Retinal pigment epithelial cell (primary cell): ENCODE measurements around the gene KPNA4.
A peak's percentile ranks its signal among the peaks of the same experiment; 100 is the strongest.
"Not testable (repeated sequence)": the region's sequence is repeated elsewhere in the genome, so short reads cannot be mapped to it uniquely, and the experiment has no call there.

ENCODE experiments used
- DNase-seq: peaks from one replicate; pipeline ENCODE4 v3.0.0-alpha.2; 2010; ENCODE audit warnings: low read depth
- H3K4me3 ChIP-seq: 2 replicates; pipeline ENCODE4 v1.5.1; 2011; ENCODE audit warnings: mild to moderate bottlenecking, low read length, control low read depth, moderate library complexity
- CTCF ChIP-seq: conservative IDR thresholded peaks from 2 replicates; pipeline ENCODE4 v1.5.1; 2011; ENCODE audit warnings: low read depth, low read length, control low read depth, inconsistent platforms

The KPNA4 gene

GRCh38 chr3:160459450-160459970 is 105.9 kb downstream of the KPNA4 start:
- TF ChIP-seq CTCF, result no peak
- DNase-seq, result no peak
- H3K4me3 ChIP-seq, result no peak overlapping the region

- H3K4me3 ChIP-seq, result no peak overlapping the region
- DNase-seq, result no peak
- no peak for TF ChIP-seq CTCF
Observed at GRCh38 chr3:160458151-160458550, 107.2 kb downstream of the KPNA4 start.

DNA sequence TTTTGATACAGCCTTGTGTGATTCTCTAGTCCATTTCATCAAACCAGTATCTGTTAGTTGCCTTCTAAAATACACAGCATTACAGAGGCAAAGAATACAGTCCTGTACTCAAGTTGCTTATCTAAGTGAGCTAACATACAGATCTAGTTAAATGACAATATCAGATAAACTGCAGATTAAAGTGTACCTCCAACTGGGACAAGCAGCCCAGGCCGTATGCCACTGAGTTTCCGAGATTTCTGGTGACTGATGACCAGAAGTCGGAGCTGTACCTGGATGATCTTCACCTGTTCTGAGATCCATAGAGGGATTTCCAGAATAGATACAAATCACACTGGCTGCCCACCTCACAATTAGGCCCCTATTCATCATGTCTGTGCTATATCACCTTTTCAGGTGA is 109.5 kb downstream of the KPNA4 start:
- no peak for DNase-seq
- H3K4me3 ChIP-seq, result no peak overlapping the region
- no peak for TF ChIP-seq CTCF

GRCh38 chr3:160454995-160455394 is 110.4 kb downstream of the KPNA4 start:
- no peak for TF ChIP-seq CTCF
- no peak overlapping the region for H3K4me3 ChIP-seq

DNA sequence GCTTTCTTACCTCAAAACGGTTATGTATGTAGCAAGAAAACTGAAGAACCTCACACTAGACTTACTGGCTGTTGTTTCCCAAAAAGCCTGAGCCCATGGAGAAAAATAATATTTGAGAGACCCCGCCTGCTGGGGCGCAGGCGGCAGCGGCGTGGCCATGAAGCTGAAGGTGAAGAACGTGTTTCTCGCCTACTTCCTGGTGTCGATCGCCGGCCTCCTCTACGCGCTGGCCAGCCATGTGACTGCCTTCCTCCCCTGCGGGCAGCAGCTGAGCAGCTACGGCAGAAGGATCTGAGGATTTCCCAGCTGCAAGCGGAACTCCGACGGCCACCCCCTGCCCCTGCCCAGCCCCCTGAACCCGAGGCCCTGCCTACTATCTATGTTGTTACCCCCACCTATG is 113.1 kb downstream of the KPNA4 start:
- not testable (repeated sequence) for H3K4me3 ChIP-seq, DNase-seq

More at GRCh38 chr3:160454995-160455394, 110.4 kb downstream of the KPNA4 start:
- no peak for DNase-seq

DNA sequence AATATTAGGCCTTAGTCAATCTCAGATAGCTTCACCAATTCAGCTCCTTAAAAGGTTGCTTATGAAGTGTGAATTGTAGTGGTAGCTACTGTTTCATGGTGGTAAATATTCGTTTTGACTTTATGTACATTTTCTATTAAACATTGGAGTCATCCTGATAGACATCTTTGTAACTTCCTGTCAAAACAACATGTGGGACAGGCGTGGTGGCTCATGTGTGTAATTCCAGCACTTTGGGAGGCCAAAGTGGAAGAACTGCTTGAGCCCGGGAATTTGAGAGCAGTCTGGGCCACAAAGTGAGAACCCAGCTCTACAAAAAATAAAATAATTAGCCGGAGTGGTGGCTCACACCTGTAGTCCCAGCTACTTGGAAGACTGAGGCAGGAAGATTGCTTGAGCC is 113.8 kb downstream of the KPNA4 start:
- no peak overlapping the region for H3K4me3 ChIP-seq
- DNase-seq, result no peak
- no peak for TF ChIP-seq CTCF

GRCh38 chr3:160450846-160451245 is 114.5 kb downstream of the KPNA4 start:
- peak; percentile 64 for DNase-seq
- H3K4me3 ChIP-seq, result peak overlapping the region; percentile 87
- TF ChIP-seq CTCF, result no peak
